Measurements from ENCODE around the gene DSCAML1. TPM values are rescaled to one million over a fixed set of nuclear protein-coding genes. Genes with fewer than 3 reads are reported as not detected.

DSCAML1 gene
- total and polyA plus RNA-seq, 10 of the 15 experiments (the other 5 are each of a cell fraction or from before 2014, with no cell fraction given), result 0.03 to 0.18 (median 0.06) TPM; not detected in 1

GRCh38 chr11:117712530-117712929, 84.5 kb downstream of the DSCAML1 start (continued):
- TF ChIP-seq ZBTB40 (IDR thresholded peaks at IDR 0.05; ENCODE audit: borderline replicate concordance), result no peak
- TF ChIP-seq YY1 (IDR thresholded peaks at IDR 0.05; ENCODE audit: low read depth, low read length), result no peak
- TF ChIP-seq ZNF274 (IDR thresholded peaks at IDR 0.05; ENCODE audit: insufficient read depth, insufficient read length), result no peak
- no peak for TF ChIP-seq RAD51 (IDR thresholded peaks at IDR 0.05)
- no peak for TF ChIP-seq DPF2 (IDR thresholded peaks at IDR 0.05)
- no peak for TF ChIP-seq NRF1 (conservative IDR thresholded peaks at IDR 0.05; ENCODE audit: low read depth, low read length)

GRCh38 chr11:117711331-117711730, 85.7 kb downstream of the DSCAML1 start:
- no peaks in the 10 kb centered on the region for H3K36me3 ChIP-seq (ENCODE audit: control insufficient read depth in 2 of 2, insufficient read depth in 2 of 2, low read length in 1 of 2)
- peaks cover 2% of the 10 kb centered on the region; the same call in 1 of the 2 replicates for H4K20me1 ChIP-seq (ENCODE audit: control insufficient read depth, insufficient read depth)
- no peak overlapping the region for H2AFZ ChIP-seq (ENCODE audit: control insufficient read depth, low read depth, low read length)
- DNase-seq (ENCODE audit: low read depth, low spot score) (no peak), ATAC-seq (no peak), FAIRE-seq (no peak)
- no peaks in the 10 kb centered on the region; the same call in 2 of the 3 replicates for H3K9me3 ChIP-seq (replicated peaks; ENCODE audit: control insufficient read depth, insufficient read depth, low read length)
- no TSS peak for BruUV-seq (replicated peaks)
- H3K79me2 ChIP-seq (ENCODE audit: control insufficient read depth, insufficient read depth, low read length), result no peaks in the 10 kb centered on the region
- ChIA-PET CTCF (interaction anchor here (1.1 to 1.2 kb wide), 2 partner anchors 11 to 20 kb away, joined by 3 read pairs; no protein-coding TSS in a partner anchor), POLR2A (no interaction called here), SMC1A (ENCODE audit: uncharacterized antibody, unreplicated experiment) (interaction anchor here (1.8 kb wide), 1 partner anchor 16 kb away, joined by 8 read pairs; no protein-coding TSS in a partner anchor), RAD21 (ENCODE audit: unreplicated experiment) (no interaction called here)
- H3K27me3 ChIP-seq (replicated peaks in 1 of 2; ENCODE audit: control insufficient read depth in 2 of 2, insufficient read depth in 2 of 2, low read length in 1 of 2), result peaks cover 0 to 6% of the 10 kb centered on the region in 2 experiments; a peak in 2 of 4 replicates
- in situ Hi-C loops (cut with MboI), result no loop called here
- H3K4me1 ChIP-seq (ENCODE audit: control insufficient read depth, insufficient read depth, low read length), result no peaks in the 10 kb centered on the region
- H3K27ac ChIP-seq (ENCODE audit: control insufficient read depth, insufficient read depth), result no peak overlapping the region
- no peak overlapping the region for H3K4me3 ChIP-seq
- no peak overlapping the region for H3K4me2 ChIP-seq (ENCODE audit: control insufficient read depth, insufficient read depth)
- no peak overlapping the region for H3K9ac ChIP-seq (ENCODE audit: control insufficient read depth, insufficient read depth, low read length)
- 41% methylated on average over 7 of the region's 7 CpGs for WGBS (ENCODE audit: insufficient coverage, insufficient replicate concordance, low lambda C conversion rate, missing lambda C conversion rate)
- intact Hi-C loops (cut with micrococcal nuclease; ENCODE audit: unreplicated experiment), result no loop called here
- TF ChIP-seq FOXK2 (IDR thresholded peaks at IDR 0.05) (no peak), POLR2AphosphoS5 (IDR thresholded peaks at IDR 0.05; ENCODE audit: low read length) (no peak), REST (IDR thresholded peaks at IDR 0.05; ENCODE audit: low read depth, low read length) (no peak), ZBTB11 (CRISPR knock-in tag; IDR thresholded peaks at IDR 0.05) (no peak), TAF1 (IDR thresholded peaks at IDR 0.05; ENCODE audit: borderline replicate concordance, low read depth, low read length) (no peak), CHD1 (IDR thresholded peaks at IDR 0.05; ENCODE audit: low read depth, low read length) (no peak)

Measured in GM12878 (cell line).